ENCODE results near the gene KARS1.

KARS1 gene

DNA sequence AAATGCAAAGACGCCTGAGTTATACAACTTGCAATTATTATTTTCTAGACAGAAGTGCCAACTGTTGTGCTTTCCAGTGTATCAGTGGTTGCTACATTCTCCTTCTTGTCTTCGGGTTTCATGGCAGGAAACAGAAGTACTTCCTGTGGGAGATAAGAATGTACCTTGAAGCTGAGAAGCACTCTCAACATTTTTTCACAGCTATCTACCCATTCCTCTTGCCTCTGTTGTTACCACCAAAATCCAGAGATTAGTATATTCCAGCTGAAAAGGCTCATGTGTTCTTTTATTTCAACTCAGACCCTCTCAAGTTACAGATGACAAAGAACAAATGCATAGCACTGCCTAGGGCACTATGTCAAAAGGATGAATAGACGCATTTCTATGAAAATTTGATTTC lies 19.6 kb downstream of the KARS1 start:
- Histone ChIP-seq H3K27ac (ENCODE audit: low read depth, low read length) (no peak overlapping the region), H3K4me3 (ENCODE audit: low read depth in 1 of 5, low read length in 5 of 5) (no peak overlapping the region), H3K36me3 (ENCODE audit: control insufficient read depth in 5 of 5, insufficient read depth in 5 of 5, low read length in 5 of 5) (peaks cover 26 to 72% (median 69%) of the 10 kb centered on the region in 5 donors), H3K9me3 (ENCODE audit: control insufficient read depth in 5 of 5, low read length in 5 of 5) (no peaks in the 10 kb centered on the region), H3K9ac (ENCODE audit: low read length in 5 of 5) (no peak overlapping the region), H3K27me3 (ENCODE audit: control insufficient read depth in 5 of 5, insufficient read depth in 4 of 5, low read length in 5 of 5) (no peaks in the 10 kb centered on the region), H3K4me1 (ENCODE audit: control insufficient read depth in 5 of 5, insufficient read depth in 5 of 5, low read length in 5 of 5) (peaks cover 0 to 12% (median 4%) of the 10 kb centered on the region in 5 donors)

DNA sequence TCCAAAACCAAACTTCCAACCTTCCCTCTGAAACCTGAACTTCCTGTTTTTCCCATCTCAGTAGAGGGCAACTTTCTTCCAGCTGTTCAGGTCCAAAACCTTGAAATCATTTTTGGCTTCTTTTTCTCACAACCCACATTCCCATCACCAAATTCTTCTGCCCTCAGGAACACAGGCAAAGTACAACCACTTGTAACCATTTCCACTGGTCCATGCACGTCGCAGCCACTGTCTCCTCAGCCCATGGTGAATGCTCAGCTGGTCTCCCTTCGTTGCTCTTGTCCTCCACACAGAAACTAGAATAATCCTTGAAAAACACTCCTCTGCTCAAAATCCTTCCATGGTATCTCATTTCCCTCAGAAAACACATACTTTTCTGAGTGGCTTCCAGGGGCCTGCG lies 20.7 kb downstream of the KARS1 start:
- H3K27me3 ChIP-seq (ENCODE audit: control insufficient read depth in 5 of 5, insufficient read depth in 4 of 5, low read length in 5 of 5) = no peaks in the 10 kb centered on the region
- no peak overlapping the region for H3K27ac ChIP-seq (ENCODE audit: low read depth, low read length)
- peaks cover 5 to 21% (median 13%) of the 10 kb centered on the region in 5 donors for H3K4me1 ChIP-seq (ENCODE audit: control insufficient read depth in 5 of 5, insufficient read depth in 5 of 5, low read length in 5 of 5)
- no peak overlapping the region for H3K4me3 ChIP-seq (ENCODE audit: low read depth in 1 of 5, low read length in 5 of 5)
- H3K9ac ChIP-seq (ENCODE audit: low read length in 5 of 5) = no peak overlapping the region
- peaks cover 22 to 63% (median 60%) of the 10 kb centered on the region in 5 donors for H3K36me3 ChIP-seq (ENCODE audit: control insufficient read depth in 5 of 5, insufficient read depth in 5 of 5, low read length in 5 of 5)
- no peaks in the 10 kb centered on the region for H3K9me3 ChIP-seq (ENCODE audit: control insufficient read depth in 5 of 5, low read length in 5 of 5)

- peaks cover 8 to 30% (median 27%) of the 10 kb centered on the region in 5 donors for H3K4me1 ChIP-seq (ENCODE audit: control insufficient read depth in 5 of 5, insufficient read depth in 5 of 5, low read length in 5 of 5)
- H3K36me3 ChIP-seq (ENCODE audit: control insufficient read depth in 5 of 5, insufficient read depth in 5 of 5, low read length in 5 of 5) = peaks cover 21 to 52% (median 48%) of the 10 kb centered on the region in 5 donors
- no peak overlapping the region for H3K27ac ChIP-seq (ENCODE audit: low read depth, low read length)
- no peaks in the 10 kb centered on the region for H3K9me3 ChIP-seq (ENCODE audit: control insufficient read depth in 5 of 5, low read length in 5 of 5)
- H3K27me3 ChIP-seq (ENCODE audit: control insufficient read depth in 5 of 5, insufficient read depth in 4 of 5, low read length in 5 of 5) = no peaks in the 10 kb centered on the region
- no peak overlapping the region for H3K9ac ChIP-seq (ENCODE audit: low read length in 5 of 5)
- H3K4me3 ChIP-seq (ENCODE audit: low read depth in 1 of 5, low read length in 5 of 5) = no peak overlapping the region
These were observed 22.5 kb downstream of the KARS1 start for GRCh38 chr16:75624921-75625334.

DNA sequence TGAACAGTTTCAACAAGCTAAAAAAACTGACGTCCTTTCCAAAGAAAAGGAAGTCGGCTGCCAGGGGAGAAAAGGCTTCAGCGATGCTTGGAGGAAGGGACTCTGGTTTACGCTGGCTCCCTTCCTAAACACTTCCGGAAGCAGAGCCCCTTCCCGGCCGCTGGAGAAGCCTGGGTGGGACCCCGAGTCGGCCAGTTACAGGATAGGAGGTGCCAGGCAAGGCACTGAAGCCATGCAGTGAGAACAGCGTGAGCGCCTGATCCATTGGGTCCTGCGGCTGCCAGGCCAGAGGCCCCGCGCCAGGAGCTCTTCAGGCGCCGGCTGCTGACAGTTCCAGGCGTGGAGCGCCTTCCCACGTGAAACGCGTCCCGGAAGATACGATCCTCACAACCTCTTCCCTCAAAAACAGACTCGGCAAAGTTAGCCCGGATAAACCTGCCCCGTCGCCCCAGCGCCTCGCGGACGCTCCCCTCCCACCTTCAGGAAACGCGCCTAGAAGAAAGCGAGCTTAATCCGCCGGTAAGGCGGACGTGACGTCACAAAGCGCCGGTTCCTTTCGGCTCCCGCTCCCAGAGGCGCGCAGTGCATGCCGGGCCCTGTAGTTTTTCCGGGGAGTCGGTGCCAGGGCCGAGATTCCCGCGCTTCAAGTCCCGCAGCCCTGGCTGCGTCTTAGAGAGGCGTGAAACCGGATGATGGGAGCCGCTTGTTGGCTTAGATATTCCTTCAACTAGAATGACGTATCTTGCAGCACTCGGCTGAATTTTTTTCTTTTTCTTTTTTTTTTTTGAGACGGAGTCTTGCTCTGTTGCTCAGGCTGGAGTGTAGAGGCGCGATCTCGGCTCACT lies 24.5 kb downstream of the KARS1 start, which contains the start of gene ADAT1:
TSS of gene ADAT1 (minus strand) at position 521 of the 845 bp plus-strand sequence. CDS start 2,482 bp downstream, outside the sequence.
- peak within 1 kb of the TSS; percentile 73 to 90 (median 79) for H3K4me3 ChIP-seq (ENCODE audit: low read depth in 1 of 5, low read length in 5 of 5)
- no peaks in the 10 kb centered on the region for H3K9me3 ChIP-seq (ENCODE audit: control insufficient read depth in 5 of 5, low read length in 5 of 5)
- peaks cover 19 to 50% (median 36%) of the 10 kb centered on the region in 5 donors for H3K36me3 ChIP-seq (ENCODE audit: control insufficient read depth in 5 of 5, insufficient read depth in 5 of 5, low read length in 5 of 5)
- H3K27me3 ChIP-seq (ENCODE audit: control insufficient read depth in 5 of 5, insufficient read depth in 4 of 5, low read length in 5 of 5) = no peaks in the 10 kb centered on the region
- peak within 1 kb of the TSS; percentile 30 to 93 (median 84) for H3K9ac ChIP-seq (ENCODE audit: low read length in 5 of 5)
- peak within 1 kb of the TSS; percentile 91 for H3K27ac ChIP-seq (ENCODE audit: low read depth, low read length)
- H3K4me1 ChIP-seq (ENCODE audit: control insufficient read depth in 5 of 5, insufficient read depth in 5 of 5, low read length in 5 of 5) = peaks cover 8 to 29% (median 22%) of the 10 kb centered on the region in 5 donors

DNA sequence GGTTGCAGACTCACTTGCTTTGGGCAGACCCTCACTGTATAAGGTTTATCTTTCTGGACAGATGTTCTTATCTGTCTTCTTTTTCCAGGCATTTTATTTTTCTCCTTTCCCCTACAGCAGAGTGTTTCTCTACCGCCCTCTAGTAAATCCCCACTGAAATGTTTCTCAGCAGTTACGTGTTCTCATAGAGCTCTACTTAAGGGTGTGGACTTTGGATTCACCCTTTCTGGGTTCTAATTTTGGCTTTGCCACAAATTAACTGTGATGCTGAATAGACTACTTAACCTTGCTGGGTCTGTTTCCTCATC lies 26.3 kb downstream of the KARS1 start:
- H3K9ac ChIP-seq (ENCODE audit: low read length in 5 of 5) = peak overlapping the region in 2 of 5 donors; percentile 10 to 30
- peaks cover 19 to 49% (median 36%) of the 10 kb centered on the region in 5 donors for H3K36me3 ChIP-seq (ENCODE audit: control insufficient read depth in 5 of 5, insufficient read depth in 5 of 5, low read length in 5 of 5)
- no peak overlapping the region for H3K4me3 ChIP-seq (ENCODE audit: low read depth in 1 of 5, low read length in 5 of 5)
- peaks cover 8 to 29% (median 18%) of the 10 kb centered on the region in 5 donors for H3K4me1 ChIP-seq (ENCODE audit: control insufficient read depth in 5 of 5, insufficient read depth in 5 of 5, low read length in 5 of 5)
- H3K9me3 ChIP-seq (ENCODE audit: control insufficient read depth in 5 of 5, low read length in 5 of 5) = no peaks in the 10 kb centered on the region
- H3K27ac ChIP-seq (ENCODE audit: low read depth, low read length) = no peak overlapping the region
- no peaks in the 10 kb centered on the region for H3K27me3 ChIP-seq (ENCODE audit: control insufficient read depth in 5 of 5, insufficient read depth in 4 of 5, low read length in 5 of 5)

GRCh38 chr16:75620326-75621169 lies 26.9 kb downstream of the KARS1 start:
- H3K4me3 ChIP-seq (ENCODE audit: low read depth in 1 of 5, low read length in 5 of 5) = no peak overlapping the region
- peaks cover 17 to 49% (median 35%) of the 10 kb centered on the region in 5 donors for H3K36me3 ChIP-seq (ENCODE audit: control insufficient read depth in 5 of 5, insufficient read depth in 5 of 5, low read length in 5 of 5)
- peaks cover 8 to 29% (median 18%) of the 10 kb centered on the region in 5 donors for H3K4me1 ChIP-seq (ENCODE audit: control insufficient read depth in 5 of 5, insufficient read depth in 5 of 5, low read length in 5 of 5)
- H3K27me3 ChIP-seq (ENCODE audit: control insufficient read depth in 5 of 5, insufficient read depth in 4 of 5, low read length in 5 of 5) = no peaks in the 10 kb centered on the region
- peak overlapping the region in 1 of 5 donors; percentile 10 for H3K9ac ChIP-seq (ENCODE audit: low read length in 5 of 5)
- no peak overlapping the region for H3K27ac ChIP-seq (ENCODE audit: low read depth, low read length)
- no peaks in the 10 kb centered on the region for H3K9me3 ChIP-seq (ENCODE audit: control insufficient read depth in 5 of 5, low read length in 5 of 5)

DNA sequence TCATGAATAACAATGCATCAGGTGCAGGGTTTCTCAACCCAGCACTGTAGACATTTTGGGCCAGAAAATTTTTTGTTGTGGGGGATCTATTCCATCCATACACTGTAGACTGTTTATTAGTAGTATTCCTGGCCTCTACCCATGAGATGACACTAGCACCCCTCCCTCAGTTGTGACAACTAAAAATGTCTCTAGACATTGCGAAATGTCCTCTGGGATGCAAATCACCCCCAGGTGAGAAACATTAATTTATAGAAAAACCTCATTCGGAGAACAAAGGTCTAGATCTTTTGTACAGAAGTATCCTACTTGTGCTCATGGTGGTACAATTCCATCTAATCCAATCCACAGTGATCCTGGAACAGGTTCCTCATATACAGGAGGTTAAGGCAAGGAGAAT lies 28.7 kb downstream of the KARS1 start:
- Histone ChIP-seq H3K27ac (ENCODE audit: low read depth, low read length) (no peak overlapping the region), H3K36me3 (ENCODE audit: control insufficient read depth in 5 of 5, insufficient read depth in 5 of 5, low read length in 5 of 5) (peaks cover 20 to 57% (median 43%) of the 10 kb centered on the region in 5 donors), H3K4me1 (ENCODE audit: control insufficient read depth in 5 of 5, insufficient read depth in 5 of 5, low read length in 5 of 5) (peaks cover 8 to 29% (median 18%) of the 10 kb centered on the region in 5 donors), H3K4me3 (ENCODE audit: low read depth in 1 of 5, low read length in 5 of 5) (no peak overlapping the region), H3K27me3 (ENCODE audit: control insufficient read depth in 5 of 5, insufficient read depth in 4 of 5, low read length in 5 of 5) (no peaks in the 10 kb centered on the region), H3K9ac (ENCODE audit: low read length in 5 of 5) (no peak overlapping the region), H3K9me3 (ENCODE audit: control insufficient read depth in 5 of 5, low read length in 5 of 5) (no peaks in the 10 kb centered on the region)

- Histone ChIP-seq H3K4me3 (ENCODE audit: low read depth in 1 of 5, low read length in 5 of 5) (no peak overlapping the region), H3K36me3 (ENCODE audit: control insufficient read depth in 5 of 5, insufficient read depth in 5 of 5, low read length in 5 of 5) (peaks cover 20 to 73% (median 55%) of the 10 kb centered on the region in 5 donors), H3K4me1 (ENCODE audit: control insufficient read depth in 5 of 5, insufficient read depth in 5 of 5, low read length in 5 of 5) (peaks cover 4 to 19% (median 11%) of the 10 kb centered on the region in 5 donors), H3K27me3 (ENCODE audit: control insufficient read depth in 5 of 5, insufficient read depth in 4 of 5, low read length in 5 of 5) (no peaks in the 10 kb centered on the region), H3K9ac (ENCODE audit: low read length in 5 of 5) (no peak overlapping the region), H3K27ac (ENCODE audit: low read depth, low read length) (no peak overlapping the region), H3K9me3 (ENCODE audit: control insufficient read depth in 5 of 5, low read length in 5 of 5) (no peaks in the 10 kb centered on the region)
These were observed 30.3 kb downstream of the KARS1 start for GRCh38 chr16:75617121-75617520.

- peaks cover 20 to 76% (median 58%) of the 10 kb centered on the region in 5 donors for H3K36me3 ChIP-seq (ENCODE audit: control insufficient read depth in 5 of 5, insufficient read depth in 5 of 5, low read length in 5 of 5)
- no peak overlapping the region for H3K9ac ChIP-seq (ENCODE audit: low read length in 5 of 5)
These were observed 30.9 kb downstream of the KARS1 start for GRCh38 chr16:75616521-75617010.

More at GRCh38 chr16:75616521-75617010, 30.9 kb downstream of the KARS1 start:
- no peaks in the 10 kb centered on the region for H3K27me3 ChIP-seq (ENCODE audit: control insufficient read depth in 5 of 5, insufficient read depth in 4 of 5, low read length in 5 of 5)
- peaks cover 2 to 13% (median 6%) of the 10 kb centered on the region in 5 donors for H3K4me1 ChIP-seq (ENCODE audit: control insufficient read depth in 5 of 5, insufficient read depth in 5 of 5, low read length in 5 of 5)
- no peak overlapping the region for H3K4me3 ChIP-seq (ENCODE audit: low read depth in 1 of 5, low read length in 5 of 5)
- H3K9me3 ChIP-seq (ENCODE audit: control insufficient read depth in 5 of 5, low read length in 5 of 5) = no peaks in the 10 kb centered on the region
- no peak overlapping the region for H3K27ac ChIP-seq (ENCODE audit: low read depth, low read length)
